DMS153 (cell line): Measurements from ENCODE around the gene PGPEP1.
"Not testable (repeated sequence)": the region's sequence is repeated elsewhere in the genome, so short reads cannot be mapped to it uniquely, and the experiment has no call there.

Experiments used
- DNase-seq: peaks from one replicate; lab custom pipeline; 2025; lab: John Stamatoyannopoulos, UW

Gene PGPEP1

DNA sequence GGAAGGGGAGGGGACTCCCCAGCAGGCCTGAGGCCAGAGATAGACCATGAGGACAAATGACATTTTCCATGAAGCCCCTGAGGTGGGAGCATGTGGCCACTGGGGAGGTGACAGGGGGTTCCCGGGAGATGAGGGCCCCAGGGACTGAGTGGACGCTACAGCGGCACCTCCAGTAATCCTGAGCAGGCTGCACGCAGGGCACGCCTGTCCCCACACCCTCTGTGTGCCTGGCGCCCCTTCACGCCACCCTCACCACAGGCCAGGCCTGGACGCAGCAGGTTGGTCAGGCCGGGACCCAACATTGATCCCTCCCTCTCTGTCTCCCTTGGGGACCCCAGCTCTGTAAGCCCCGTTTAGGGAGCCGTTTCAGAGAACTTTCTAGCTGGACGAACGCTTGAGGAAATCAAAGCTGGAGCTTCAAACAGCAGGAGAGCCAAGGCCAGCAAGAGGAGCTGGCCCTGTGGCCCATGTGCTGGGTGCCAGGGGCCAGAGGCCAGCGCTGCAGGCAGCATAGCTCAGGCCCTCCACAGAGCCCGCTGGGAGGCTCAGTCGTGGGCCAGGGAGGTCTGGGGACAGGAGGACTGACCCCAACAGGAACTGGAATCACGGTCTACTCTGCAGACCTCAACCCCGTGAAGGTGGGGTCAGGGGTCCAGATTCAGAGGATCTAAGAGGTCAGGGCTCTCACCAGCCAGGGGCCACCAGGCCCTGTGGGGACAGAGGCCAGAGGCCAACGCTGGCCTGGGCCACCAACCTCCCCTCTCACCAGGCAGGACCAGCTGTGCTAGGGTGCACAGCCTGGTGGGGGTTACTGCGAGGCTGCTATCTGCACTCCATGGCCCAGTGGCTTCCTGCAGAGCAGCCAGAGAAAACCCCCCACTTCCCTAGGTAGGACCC is 32.1 kb upstream of the PGPEP1 start:
- no peak for DNase-seq

DNA sequence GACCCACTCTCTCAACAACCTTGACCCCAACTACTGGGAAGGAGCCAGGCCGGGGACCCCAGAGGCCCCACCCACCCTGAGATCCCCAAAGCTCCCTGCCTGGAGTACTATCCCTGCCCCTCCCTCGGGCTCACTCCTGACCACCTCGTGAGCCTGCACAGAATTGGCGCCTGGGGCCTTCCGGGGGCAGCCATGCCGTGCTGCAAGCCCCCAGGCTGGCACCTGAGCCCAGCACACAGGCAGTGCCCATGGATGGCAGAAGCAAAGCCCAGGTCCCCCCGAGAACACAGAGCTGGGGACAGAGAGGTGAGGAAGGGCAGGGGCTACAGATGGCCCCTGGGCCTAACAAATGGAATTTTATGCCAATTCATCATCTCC is 31.5 kb upstream of the PGPEP1 start:
- DNase-seq: no peak

DNA sequence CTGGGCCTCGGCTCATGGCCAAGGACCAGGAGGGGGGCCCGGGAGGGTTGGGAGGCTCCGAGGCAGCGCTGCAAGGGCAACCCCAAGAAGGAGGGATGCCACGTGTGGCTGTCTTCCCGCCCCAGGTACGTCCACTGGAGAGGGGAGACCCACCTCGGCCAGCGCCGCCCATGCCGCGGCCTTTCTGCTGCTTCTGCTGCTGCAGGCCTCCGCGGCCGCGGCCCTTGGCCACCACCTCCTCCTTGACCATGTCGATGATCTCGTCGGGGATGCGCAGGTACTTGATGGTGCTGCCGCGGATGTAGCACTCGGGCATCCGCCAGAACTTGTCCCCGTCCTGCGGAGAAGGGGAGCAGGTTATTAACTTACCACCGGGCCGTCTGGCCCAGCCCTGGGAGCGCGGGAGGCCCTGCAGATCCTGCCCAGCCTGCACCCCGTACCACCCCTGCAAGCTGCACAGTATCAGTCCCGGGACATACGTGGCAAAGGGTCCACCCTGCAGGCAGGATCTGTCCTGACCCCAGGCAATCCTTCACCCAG is 30.8 kb upstream of the PGPEP1 start:
- no peak for DNase-seq

DNA sequence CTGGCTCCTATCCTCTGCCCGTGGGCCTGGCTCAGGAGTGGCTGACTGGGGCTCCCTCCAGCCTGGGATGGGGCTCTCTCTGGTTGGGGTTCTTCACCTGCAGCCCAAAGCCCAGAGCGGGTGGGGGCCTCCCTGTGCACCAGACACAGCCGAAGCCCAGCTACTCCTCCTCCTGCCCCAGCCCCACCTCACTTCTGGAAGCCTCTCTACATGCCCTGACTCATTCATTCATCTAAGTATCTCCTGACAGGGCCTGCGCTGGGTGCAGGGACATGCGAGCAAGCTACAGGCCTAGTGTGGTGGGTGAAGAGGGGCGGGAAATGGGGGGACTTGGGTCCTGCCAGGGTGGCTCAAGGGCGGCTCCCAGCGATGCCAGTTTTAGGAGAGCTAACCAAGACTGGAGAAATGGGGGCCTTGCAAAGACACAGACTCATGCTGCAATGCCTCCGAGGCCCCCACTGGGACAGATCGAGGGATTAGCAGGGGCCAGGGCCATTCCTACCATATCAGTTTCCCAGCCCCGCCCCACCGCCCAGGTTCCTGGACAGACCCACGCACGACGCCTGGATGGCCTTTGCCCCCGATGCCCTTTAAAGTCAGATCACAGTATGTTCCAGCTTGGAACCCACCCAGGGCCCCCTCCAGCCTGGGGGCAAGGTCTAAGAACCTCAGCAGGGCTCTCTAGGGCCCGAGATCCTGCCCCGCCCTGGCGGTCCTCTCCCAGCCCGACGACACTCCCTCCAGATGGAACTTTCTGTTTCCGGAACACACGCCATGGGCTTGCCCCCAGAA is 30.1 kb upstream of the PGPEP1 start:
- DNase-seq: no peak

DNA sequence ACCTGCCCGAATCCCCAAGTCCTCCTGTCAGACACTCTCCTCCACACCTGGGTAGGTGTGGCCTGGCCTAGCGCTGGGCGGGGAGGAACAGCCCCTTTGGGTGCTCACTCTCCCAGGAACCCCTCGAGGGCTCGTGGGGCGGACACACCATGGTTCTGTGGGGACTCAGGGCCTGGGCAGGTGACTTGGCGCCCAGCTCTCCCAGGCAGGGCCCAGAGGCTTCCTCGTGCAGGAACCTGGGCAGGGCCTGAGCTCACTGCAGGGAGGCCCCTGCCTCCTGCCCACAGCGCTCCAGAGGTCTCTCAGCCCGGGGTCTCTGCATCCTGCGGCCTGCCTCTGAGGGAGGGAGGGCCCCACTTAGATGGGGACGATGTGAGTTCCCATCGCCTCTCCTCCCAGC is 29.4 kb upstream of the PGPEP1 start:
- no peak for DNase-seq

DNA sequence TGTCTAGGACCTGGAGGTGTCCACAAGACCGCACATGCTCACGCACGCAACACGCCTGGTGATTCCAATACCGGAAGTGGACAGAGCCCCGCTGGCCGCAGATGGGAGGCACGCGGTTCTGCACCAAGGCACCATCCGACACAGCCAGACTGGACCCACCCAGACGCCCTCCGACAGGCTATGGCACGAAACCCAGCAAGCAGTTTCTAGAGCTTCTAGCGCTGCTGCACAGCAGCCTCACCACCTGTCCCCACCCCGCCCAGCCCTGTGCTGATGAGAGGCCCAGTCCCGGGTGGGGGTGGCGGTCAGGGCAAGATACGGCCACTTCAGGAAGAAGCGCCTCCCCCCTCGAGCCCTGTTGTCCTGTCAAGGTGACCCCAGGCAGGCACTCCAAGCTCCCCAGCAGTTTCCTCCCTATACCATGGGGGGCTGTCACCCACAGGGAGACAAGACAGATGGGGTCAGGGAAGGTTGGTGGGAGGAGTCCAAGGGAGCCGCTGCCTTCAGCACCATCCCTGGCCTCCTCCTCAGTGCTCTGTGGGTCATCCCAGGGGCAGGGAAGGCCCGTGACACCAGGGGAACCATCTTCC is 28.8 kb upstream of the PGPEP1 start:
- DNase-seq: no peak

DNA sequence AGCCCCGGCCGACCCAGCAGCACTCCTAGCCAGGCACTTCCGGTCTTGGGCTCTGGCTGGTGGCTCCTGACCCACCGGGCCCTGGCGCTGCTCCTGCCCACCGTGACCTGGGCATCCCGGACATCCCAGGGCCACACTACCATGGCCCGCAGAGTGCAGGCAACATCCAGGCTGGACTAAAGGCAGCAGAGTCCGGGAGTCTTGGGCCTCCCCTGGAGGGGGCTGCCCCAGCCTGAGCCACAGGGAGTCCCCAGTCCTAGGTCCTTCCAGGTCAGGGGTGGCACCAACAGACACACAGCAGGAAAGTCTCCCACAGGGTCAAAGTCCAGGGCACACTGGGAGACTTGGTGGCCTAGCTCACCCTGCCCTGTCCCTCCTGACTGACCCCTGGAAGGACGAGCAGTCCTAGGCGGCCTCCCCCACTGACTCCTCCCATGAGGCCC is 28.3 kb upstream of the PGPEP1 start:
- DNase-seq: no peak

DNA sequence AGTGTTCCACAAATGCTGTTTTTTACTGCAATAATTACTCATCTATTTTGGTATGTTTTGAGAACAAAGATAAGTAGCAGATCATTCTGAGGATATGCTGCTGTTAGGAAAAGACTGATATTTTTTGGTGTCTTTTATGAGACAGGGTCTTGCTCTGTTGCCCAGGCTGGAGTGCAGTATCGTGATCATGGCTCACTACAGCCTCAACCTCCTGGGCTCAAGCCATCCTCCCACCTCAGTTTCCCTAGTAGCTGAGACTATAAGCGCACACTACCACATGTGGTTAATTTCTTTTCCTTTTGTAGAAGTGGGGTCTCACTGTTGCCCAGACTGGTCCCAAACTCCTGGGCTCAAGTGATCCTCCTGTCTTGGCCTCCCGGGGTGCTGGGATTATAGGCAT is 27.0 kb upstream of the PGPEP1 start:
- DNase-seq: no peak

DNA sequence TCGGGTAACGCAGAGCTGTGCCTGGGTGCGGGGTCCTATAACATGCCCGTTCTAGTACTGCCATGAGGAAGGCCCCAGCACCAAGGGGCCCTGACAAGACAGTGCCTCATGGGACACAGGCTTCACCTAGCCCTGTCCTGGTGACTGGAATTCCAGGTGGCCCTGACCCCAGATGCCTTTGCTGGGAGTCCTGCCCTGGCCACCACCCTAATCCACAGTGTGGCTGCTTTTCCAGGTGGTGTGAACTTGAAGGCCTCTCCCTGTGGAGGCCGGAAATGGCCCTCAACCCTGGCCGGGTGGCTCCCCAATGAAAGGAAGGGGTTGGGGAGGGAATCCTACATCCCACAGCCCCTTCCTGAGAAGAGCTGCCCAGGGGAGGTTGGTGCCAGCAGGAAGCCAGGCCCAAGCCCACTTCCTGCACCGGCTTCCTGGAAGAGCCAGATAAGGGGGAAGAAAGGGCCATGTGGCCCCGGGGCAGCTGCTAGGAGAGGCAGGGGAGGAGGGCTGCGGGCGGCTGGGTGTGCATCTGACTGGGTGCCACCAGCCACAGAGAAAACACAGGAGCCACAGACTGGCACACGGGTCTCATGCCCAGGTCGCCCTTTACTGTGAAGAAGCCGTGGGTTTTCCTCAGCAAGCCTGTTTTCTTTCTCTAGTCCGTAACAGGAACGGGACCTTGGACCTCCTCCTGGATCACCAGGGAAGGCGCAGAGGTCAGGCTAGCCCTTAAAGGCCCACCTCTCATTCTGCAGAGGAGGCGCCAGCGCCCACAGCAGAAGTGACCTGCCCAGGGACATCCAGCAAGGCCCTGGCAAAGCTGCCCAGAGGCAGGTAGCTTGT is 22.2 kb upstream of the PGPEP1 start:
- DNase-seq: no peak

DNA sequence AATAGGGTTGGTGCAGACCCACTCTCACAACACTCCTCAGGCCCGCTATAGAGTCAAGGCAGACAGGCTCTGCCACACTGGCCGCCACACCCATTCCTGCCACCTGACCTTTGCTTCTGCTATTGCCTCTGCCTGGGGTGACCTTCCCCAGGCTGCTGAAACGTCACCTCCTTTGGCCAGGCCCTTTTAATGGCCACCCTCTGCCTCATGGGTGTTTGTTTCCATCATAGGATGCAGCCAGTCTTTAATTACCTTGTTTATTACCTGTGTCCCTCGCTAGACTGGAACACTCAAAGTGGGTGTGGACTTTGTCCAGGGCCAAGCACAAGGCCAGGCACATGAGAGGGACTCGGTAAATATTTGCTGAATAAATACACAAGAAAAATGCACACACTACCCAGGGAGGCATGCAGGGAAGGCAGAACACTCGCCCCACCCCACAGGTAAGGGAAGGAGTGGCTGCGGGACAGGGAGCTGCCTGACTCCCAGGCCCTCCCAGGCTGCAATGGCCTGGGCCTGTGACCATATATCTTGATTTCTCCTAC is 20.7 kb upstream of the PGPEP1 start:
- DNase-seq: no peak

DNA sequence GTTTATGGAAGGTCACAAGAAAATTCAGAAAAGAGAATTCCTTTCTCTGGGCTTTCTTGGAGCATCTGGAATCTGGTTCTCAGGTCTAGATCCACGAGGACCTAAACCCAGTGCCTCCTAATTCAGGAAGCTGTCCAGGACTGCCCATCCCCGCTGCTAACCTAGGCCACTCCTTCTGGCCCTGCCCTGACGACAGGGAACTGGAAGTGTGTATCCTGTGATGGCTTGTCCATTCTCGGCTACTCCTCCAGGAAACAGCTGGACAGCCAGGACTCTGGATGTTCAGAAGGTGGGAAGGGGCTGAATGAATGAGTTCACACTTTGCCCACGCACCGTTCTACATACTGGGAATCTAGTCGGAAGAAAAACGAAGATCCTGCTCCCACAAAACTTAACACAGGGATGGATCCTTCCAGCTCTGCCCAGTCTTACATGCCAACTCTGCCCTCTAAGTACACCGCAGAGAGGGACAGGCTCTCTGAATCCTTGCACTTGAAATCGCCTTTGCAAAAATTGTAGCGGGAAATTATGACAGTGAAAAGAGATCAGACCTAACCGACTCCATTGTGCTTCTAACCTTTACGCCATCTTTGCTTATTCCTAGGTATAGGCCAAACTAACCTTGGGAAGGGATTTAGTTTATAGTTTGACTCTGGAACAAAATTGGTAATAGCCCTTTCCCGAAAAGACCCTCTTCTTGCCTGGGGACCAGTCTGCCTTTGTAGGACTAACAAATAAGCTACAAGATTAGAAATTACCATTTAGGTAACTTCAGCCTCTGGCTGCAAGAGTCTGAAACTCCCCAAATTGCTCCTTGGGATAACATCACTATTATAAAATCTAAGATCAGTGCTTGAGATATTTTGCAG is 19.3 kb upstream of the PGPEP1 start:
- DNase-seq: no peak

DNA sequence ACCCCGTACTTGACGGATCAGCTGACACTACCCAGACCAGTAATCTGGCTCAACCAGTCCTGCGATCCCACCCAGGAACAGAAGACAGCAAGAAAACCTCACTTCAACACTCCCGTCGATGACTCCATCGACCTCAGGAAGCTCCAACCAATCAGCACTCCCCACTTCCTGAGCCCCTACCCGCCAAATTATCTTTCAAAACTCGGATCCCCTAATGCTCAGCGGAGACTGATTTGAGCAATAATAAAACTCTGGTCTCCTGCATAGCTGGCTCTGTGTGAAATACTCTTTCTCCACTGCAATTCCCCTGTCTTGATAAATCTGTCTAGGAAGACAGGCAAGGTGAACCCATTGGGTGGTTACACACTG is 18.7 kb upstream of the PGPEP1 start:
- no peak for DNase-seq

DNA sequence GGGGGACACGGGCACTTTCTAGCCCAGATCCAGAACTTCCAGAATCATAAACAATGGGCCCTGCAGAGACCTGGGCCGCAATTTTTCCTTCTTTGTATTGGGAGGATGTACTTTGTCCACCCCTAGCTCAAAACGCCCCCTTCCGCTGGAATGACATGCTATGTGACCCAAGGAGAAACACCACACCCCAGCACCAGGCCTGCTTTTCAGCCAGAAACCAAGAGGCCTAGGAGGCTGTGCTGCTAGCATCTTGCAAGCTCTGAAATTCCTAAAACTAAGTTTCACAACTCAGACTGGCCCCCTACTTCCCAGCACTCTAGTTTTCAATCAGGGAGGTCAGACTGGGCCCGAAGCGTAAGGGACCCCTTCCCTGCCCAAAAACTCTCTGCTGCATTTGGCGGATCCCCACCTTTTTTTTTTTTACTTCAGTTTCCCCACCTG is 18.1 kb upstream of the PGPEP1 start:
- no peak for DNase-seq

DNA sequence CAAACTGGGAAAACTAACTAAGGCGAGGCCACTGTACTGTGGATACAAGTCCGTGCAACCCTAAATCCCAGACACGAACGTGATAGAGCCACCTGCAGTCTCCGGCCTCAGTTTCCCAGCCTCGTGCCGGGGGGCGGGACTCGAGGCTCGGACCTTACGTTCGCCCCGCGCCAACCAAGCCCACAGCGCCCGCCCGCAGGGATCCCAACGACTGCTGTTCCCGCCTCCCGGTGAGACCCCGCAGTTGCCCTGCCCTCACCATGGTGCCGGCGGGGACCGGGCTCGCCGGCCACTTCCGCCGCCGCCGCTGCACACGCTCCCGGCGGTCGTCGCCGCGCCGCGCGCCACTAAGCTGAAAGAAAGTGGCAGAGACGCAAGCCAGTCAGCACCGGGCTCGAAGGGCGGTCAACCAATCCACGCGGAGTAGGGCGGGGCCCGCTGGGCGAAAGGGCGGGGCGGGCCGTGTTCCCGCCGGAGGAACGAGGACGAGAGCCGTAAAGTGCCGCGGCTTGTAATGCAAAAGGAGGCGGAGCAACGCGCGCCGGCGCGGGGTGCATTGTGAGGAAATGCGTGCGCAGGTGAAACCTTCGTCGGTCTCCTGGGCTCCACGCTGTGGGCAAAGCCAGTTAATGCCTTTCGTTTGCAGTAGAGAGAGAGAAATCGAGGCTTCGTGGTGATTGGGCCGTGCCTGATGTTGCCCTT is 17.5 kb upstream of the PGPEP1 start, which contains the start of gene LSM4:
TSS of gene LSM4 (minus strand) at position 318 of the 702 bp plus-strand sequence. CDS start at position 262, 56 bp downstream.
- peak; percentile 99 for DNase-seq

DNA sequence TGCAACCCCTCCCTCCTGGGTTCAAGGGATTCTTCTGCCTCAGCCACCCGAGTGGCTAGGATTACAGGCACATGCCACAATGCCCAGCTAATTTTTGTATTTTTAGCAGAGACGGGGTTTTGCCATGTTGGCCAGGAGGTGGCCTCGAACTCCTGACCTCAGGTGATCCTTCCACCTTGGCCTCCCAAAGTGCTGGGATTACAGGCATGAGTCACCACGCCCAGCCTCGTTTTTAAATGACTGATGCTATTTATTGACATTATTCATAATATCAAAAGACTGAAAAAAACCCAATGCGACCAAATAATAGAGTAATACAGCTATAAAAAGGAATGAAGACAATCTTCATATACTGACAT is 16.0 kb upstream of the PGPEP1 start:
- not testable (repeated sequence) for DNase-seq

DNA sequence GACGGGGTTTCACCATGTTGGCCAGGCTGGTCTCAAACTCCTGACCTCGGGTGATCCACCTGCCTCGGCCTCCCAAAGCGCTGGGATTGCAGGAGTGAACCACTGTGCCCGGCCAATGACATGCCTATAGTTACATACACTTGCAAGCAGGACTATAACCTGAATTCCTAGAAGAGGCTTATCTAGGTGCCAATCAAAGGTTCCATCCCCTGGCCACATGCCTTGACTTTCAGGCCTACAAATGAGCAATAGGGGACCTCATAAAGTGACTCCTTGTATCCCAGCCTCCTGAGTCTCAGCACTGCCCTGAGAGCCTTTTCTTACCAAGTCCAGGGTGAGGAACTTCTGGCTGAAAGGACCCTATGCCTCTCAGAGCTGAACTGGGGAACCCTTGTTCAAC is 13.6 kb upstream of the PGPEP1 start:
- DNase-seq: no peak

DNA sequence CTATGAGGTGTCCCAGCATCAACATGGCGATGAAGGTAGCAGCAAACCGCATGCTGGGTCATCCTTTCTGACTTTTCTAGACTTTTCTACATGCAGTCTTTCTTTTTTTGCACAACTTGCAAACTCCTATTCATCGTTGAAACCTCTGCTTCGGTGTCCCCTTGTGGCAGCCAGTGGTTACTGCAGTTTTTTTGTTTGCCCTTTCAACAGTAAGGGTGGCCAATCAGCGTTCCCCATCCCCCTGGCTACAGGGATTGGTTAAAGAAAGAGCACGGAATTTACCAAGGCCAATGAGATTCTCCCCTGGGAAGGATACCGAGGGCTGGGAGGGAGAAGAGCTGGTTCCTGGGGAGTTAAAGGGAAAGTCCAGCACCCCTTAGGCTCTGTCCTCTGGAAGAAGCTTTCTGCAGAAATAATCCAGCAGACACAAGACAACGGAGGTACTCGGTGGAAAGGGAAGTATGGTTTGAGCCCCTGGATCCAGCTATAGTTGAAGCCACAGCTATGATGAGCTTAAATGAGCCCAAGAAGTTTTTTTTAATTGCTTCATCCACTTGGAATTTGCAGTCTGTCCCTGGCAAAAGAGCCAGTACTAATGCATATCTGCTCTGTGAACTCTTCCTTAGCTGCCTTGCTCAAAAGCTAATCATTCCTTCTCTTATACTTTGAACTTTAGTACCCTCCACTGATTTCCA is 11.9 kb upstream of the PGPEP1 start:
- DNase-seq: peak; percentile 92

DNA sequence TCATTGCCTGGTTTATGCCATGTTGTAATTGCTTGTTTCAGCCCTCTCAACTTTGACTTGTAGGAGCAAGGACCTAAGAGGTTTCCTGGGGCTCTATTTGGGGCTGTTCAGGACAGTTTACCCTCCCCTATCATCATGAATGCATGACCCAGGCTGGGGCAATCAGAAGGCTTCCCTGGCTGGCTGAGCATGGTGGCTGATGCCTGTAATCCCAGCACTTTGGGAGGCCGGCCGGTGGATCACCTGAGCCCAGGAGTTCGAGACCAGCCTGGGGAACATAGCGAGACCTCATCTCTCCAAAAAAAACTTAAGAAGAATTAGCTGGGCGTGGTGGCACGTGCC is 11.4 kb upstream of the PGPEP1 start:
- no peak for DNase-seq

DNA sequence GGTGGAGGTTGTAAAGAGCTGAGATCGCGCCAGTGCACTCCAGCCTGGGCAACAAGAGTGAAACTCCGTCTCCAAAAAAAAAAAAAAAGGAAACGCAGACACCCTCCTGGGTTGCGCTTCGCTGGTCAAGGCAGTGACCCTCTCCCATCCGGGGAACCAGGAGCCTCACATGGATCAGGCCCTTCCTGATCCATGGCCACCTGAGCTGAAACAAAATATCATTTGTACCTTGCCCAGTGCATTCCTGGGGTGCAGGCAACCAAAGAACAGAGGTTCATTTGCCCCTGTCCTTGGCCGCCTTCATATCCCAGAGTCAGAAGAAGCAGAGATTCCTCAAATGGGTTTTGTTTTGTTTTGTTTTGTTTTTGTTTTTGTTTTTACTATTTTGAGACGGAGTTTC is 9.5 kb upstream of the PGPEP1 start:
- no peak for DNase-seq
